ENCODE measurements around the gene CD151. TPM values are rescaled to one million over a fixed set of nuclear protein-coding genes. Genes with fewer than 3 reads are reported as not detected.

CD151 gene
- 0.28 TPM in 1 of 2 replicates, not detected in the other for total RNA-seq (2014; rRNA removed; shearing (Covaris generic))
- total RNA-seq (2022), result 0.84 and 1.0 TPM in 2 replicates
- percentile 16 among the genes with signal in this experiment for Bru-seq, nascent RNA
- percentile 18 among the genes with signal in this experiment for BruChase-seq, experiment 1, labeled RNA remaining after a 6-hour chase
- percentile 16 among the genes with signal in this experiment for BruChase-seq, experiment 2, labeled RNA remaining after a 2-hour chase
- long read RNA-seq, partial matches to known transcripts, result 1 of 1 reads
- long read RNA-seq, other reads (novel, unspliced or antisense), result 0 of 1 reads

GRCh38 chr11:832529-833113 is at the start of gene CD151:
CD151 (plus strand) TSS chr11:832952; CDS start chr11:836070, 3,118 bp downstream.
- DNase-seq (ENCODE audit: low spot score), result no peak
- Histone ChIP-seq H3K4me1 (ENCODE audit: insufficient read depth, low read length, poor library complexity, severe bottlenecking) (peaks cover 23% of the 10 kb centered on the region), H3K9me3 (ENCODE audit: low read length) (no peaks in the 10 kb centered on the region), H3K79me2 (ENCODE audit: insufficient read depth, low read depth, low read length) (no peaks in the 10 kb centered on the region), H3K36me3 (ENCODE audit: insufficient read depth, low read length) (peaks cover 3% of the 10 kb centered on the region; the same call in 1 of the 2 replicates), H4K20me1 (ENCODE audit: insufficient read depth, low read length) (0 out of 2 replicates have a peak, but pooled peaks cover 3% of the 10 kb centered on the region), H3K4me3 (ENCODE audit: low read depth, low read length, poor library complexity, severe bottlenecking) (no peak within 1 kb of the TSS), H3K27ac (ENCODE audit: low read depth, low read length, poor library complexity, severe bottlenecking) (no peak within 1 kb of the TSS), H3K4me2 (ENCODE audit: low read length) (no peak within 1 kb of the TSS; the same call in 1 of the 2 replicates), H3K9me2 (ENCODE audit: insufficient read depth, low read length) (no peaks in the 10 kb centered on the region), H2AFZ (ENCODE audit: low read length) (no peak within 1 kb of the TSS)
- POLR2A ChIA-PET, result no interaction called here
- CTCF ChIA-PET (ENCODE audit: unreplicated experiment), result no interaction called here
- no TSS peak for BruUV-seq (replicated peaks)
- intact Hi-C loops (cut with micrococcal nuclease; ENCODE audit: unreplicated experiment), result no loop called here
- TF ChIP-seq EZH2phosphoT487 (IDR thresholded peaks at IDR 0.05; ENCODE audit: borderline replicate concordance, low read depth, low read length) (no peak), CTCF (conservative IDR thresholded peaks at IDR 0.05; ENCODE audit: low read length) (no peak)

GRCh38 chr11:783581-784015 is 49.2 kb upstream of the CD151 start:
- H3K9me2 ChIP-seq (ENCODE audit: insufficient read depth, low read length), result no peaks in the 10 kb centered on the region
- POLR2A ChIA-PET, result interaction anchor here (0.6 kb wide), 1 partner anchor 62 kb away, joined by 3 read pairs; no protein-coding TSS in a partner anchor

More at GRCh38 chr11:783581-784015, 49.2 kb upstream of the CD151 start:
- Histone ChIP-seq H3K9me3 (ENCODE audit: low read length) (no peaks in the 10 kb centered on the region), H3K36me3 (ENCODE audit: insufficient read depth, low read length) (peaks cover 8% of the 10 kb centered on the region; the same call in 1 of the 2 replicates), H4K20me1 (ENCODE audit: insufficient read depth, low read length) (no peaks in the 10 kb centered on the region), H3K4me3 (ENCODE audit: low read depth, low read length, poor library complexity, severe bottlenecking) (no peak overlapping the region), H3K79me2 (ENCODE audit: insufficient read depth, low read depth, low read length) (peaks cover 2% of the 10 kb centered on the region; the same call in 1 of the 2 replicates), H3K4me1 (ENCODE audit: insufficient read depth, low read length, poor library complexity, severe bottlenecking) (peaks cover 18% of the 10 kb centered on the region), H3K4me2 (ENCODE audit: low read length) (no peak overlapping the region), H3K27ac (ENCODE audit: low read depth, low read length, poor library complexity, severe bottlenecking) (no peak overlapping the region), H2AFZ (ENCODE audit: low read length) (no peak overlapping the region)
- TF ChIP-seq EZH2phosphoT487 (IDR thresholded peaks at IDR 0.05; ENCODE audit: borderline replicate concordance, low read depth, low read length) (no peak), CTCF (conservative IDR thresholded peaks at IDR 0.05; ENCODE audit: low read length) (no peak)
- intact Hi-C loops (cut with micrococcal nuclease; ENCODE audit: unreplicated experiment), result no loop called here
- TSS peak; percentile 54 for BruUV-seq (replicated peaks)
- no peak for DNase-seq (ENCODE audit: low spot score)
- CTCF ChIA-PET (ENCODE audit: unreplicated experiment), result no interaction called here
